Left renal pelvis (tissue), 4 donors: ENCODE measurements around the gene DGKH. TPM values are rescaled to one million over a fixed set of nuclear protein-coding genes. Genes with fewer than 3 reads are reported as not detected.

Experiments used
- DNase-seq, 4 donors: peaks; one replicate each; pipeline ENCODE4 v3.0.0-alpha.2; 2013; ENCODE audit warnings: low read depth in 4 of 4, low spot score in 3 of 4
- polyA plus RNA-seq, 4 donors: library from polyadenylated mRNA; unstranded; fragments of 120-200 nt; gene quantifications; one replicate each; pipeline ENCODE4 v1.2.1, GENCODE V29; 2013; ENCODE audit not compliant: insufficient read length in 4 of 4

DGKH gene
- polyA plus RNA-seq, 4 donors, result 5.9 to 8.3 (median 7.5) TPM

- DNase-seq, result peak in 2 of 4 donors; percentile 77 to 82
These were observed 8.3 kb upstream of the DGKH start for GRCh38 chr13:42039946-42040729.

DNA sequence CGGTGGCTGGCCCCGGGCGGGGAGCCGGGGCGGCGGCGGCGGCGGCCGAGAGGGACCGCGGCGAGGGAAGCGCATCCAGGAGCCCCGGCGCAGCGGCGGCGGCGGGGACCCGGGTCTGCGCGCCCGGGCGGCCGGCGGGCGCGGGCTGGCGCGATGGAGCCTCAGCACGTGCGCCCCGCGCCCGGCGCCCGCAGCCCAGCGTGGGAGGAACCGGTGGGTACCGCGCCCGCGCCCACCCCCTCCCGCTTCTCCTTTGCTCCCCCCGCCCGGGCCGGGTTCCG, 7.8 kb upstream of the DGKH start:
- DNase-seq, result no peak

GRCh38 chr13:42041011-42041683, 7.3 kb upstream of the DGKH start:
- DNase-seq, result no peak

DNA sequence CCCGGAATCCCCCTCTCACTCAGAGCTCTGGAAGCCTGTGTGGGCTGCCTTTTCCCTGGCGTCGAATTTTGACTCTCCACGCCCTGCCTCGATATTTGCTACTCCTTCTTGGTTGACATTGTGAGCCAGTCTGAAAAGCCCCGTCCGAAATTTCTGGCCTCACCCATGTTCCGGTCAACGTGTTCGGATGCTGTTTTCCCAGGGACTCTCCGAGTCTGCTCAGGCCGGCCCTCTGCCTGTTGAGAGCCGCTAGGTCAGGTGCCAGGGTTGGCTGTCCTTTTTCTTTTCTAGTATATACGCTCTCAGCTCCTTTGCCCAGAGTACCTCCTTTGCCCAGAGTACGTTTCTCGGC, 6.8 kb upstream of the DGKH start:
- no peak for DNase-seq

- DNase-seq, result no peak
These were observed 4.8 kb upstream of the DGKH start for GRCh38 chr13:42043676-42044075.

DNA sequence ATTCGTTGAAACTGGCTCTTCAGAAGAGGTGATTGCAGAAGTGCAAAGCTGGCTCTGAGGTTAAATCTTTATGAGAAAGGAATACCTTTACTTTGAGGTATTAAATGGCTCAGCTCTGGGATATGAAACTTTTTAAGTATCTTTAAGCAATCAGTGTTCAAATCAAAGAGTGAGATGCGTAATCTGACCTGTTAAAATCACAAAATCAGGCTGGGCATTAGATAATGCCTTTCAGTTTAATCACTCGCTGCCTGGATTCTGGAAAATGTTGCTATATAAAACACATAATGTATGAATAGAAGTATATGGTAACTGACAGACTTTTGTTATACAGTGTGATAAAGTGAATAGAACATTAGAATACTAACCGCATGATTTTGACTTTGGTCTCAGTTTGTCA, 2.0 kb upstream of the DGKH start:
- no peak for DNase-seq

DNA sequence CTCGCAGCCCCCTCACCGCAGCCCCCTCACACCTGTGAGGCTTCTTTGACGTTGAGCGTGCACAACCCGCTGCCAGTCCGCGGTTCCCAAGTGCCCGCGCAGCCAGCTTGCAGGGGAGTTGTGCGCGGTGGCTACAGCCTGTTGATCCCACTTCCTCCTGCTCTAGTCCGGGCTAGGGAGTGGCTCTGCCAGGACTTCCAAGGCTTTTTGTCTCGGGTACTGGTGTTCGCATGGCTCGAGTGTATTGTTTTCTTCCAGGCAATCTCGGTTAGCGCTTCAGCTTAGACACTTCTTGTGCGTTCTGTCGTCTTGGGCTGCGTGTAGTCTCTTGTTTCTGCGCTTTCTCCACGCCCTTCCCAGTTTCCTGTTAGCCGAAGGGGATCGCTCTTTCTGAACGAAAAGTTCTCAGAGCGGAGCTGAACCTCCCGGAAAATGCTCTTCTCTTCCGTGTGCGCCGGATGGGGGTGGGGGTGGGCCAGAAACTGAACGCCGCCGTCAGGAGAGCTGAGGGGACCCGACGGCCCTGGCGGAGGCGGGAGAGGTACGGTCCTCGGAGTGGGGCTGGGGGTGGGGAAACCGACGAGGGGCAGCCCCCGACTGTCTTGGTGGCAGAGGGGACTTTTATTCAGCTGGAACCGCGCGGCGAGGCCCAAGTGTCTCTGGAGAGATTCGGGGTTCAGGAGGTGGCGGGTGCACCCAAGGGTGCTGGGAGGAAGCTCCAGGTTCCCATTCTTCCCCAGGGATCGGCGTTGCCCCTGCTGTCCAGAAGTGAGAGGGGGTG, 697 bp upstream of the DGKH start:
- DNase-seq, result peak in 1 of 4 donors; percentile 45

GRCh38 chr13:42048684-42049453, 421 bp downstream of the DGKH start:
- DNase-seq, result peak in 1 of 4 donors; percentile 52

DNA sequence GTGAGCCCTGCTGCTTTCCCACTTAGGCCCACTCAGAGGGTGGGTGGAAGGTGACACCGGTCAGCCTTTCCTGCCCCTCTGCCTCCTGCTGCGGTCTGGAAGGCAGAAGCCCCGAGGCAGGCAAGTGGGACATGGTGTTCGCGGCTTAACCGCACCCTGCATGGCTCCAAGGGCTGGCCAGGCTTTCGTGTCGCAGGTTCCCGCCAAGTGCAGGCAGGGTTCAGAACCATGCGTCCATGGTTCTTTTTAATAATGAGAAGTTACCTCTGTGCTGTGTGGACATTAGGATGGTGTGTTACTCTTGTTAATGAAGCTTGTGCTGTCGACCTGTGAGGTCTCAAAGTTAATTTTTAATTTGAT, 986 bp downstream of the DGKH start:
- DNase-seq, result no peak

GRCh38 chr13:42054798-42055499, 6.5 kb downstream of the DGKH start:
- no peak for DNase-seq

DNA sequence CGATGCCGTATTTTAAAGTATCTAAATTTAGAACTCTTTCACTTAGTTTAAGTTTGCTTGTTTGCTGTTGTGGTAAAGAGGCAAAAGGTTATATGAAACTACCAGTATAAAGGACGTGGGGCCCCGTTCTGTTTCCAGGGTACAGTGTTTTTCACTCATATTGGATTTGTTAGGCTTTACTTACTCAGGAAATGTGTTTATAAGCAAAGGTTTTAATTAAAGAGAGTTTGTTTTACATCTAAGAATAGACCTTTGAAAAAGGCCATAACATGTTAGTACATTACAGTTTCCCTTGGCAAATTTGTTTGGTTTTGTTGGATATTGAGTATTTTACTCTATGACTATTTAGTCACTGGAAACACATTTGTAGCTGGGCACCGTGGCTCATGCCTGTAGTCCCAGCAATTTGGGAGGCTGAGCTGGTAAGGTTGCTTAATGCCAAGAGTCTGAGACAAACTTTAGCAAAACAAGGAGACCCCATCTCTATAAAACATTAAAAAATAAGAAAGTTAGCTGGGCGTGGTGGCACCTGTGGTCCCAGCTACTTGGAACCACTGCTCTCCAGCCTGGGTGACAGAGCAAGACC, 7.1 kb downstream of the DGKH start:
- DNase-seq, result no peak

DNA sequence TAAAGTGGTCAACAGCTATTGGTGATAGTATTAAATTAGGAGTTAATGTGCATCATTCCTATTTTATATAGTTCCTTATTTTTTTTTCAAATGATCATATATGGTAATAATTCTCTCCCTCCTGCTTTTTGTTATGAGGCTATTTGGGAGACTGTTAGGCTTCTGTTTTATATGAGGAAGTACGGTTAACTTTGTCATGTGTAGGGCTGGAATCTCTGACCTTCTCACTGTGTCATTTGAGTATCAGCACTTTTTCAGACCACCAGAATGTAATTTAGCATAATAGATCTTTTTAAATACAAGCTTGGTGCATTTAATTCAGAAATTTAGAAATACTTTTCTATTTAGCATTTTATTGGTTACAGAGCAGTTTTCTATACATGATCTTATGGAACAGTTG, 7.7 kb downstream of the DGKH start:
- DNase-seq, result no peak

DNA sequence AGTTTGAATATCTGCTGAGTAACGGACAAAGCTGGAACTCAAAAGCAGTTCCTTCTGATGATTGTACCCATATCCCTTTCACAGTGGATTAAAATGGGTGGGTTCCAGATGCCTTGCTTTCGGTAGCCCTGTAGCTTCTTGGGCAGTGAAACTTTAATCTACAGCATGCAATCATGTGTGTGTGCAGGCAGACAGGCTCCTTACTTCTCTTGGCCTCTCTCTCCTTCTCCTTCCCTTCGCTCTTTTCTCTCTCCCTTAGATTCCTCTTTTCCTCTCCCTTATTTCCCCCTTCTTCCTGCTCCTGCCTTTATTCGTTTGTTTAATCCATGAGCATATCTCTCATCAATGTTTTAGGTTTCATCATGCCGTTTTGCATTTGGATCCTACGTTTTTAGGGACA, 8.1 kb downstream of the DGKH start:
- DNase-seq, result no peak

GRCh38 chr13:42057918-42058530, 9.6 kb downstream of the DGKH start:
- DNase-seq, result no peak

GRCh38 chr13:42061943-42062342, 13.5 kb downstream of the DGKH start:
- DNase-seq, result no peak

DNA sequence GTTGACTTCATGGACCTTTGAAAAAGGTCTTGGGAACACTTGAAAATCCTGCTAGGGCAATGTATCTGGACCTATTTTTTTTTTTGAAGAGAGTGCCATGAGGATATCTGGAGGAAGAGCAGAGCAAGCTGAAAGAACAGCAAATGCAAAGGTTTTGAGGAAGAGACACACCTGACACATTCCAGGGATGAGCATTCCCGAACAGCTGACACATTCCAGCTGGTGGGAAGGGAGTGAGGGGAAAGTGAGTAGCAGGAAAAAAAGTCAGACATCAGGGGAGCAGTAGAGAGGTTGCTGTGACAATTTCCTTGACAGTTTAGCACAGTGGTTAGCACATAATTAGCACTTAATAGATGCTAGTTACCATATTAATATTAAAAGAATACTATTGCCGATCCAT, 14.7 kb downstream of the DGKH start:
- no peak for DNase-seq

DNA sequence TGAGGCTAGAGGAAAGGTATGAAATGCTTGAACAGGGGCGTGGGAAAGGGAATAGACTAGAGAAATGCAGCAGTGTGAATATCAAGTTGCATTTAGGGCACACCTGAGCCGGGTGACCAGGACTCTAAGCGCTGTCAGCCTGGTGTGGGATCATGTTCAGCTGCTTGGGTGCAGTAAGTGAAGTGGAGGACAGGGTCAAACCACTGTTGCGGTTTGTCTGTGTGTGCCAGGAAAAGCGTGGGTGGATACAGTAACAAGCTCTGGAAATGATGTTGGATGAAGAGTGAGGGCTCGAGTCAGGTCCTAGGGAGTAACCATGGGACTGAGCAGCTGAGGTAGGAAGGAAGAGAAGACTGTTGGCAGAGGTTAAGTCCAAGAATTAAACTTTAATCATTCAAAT, 15.8 kb downstream of the DGKH start:
- DNase-seq, result no peak

GRCh38 chr13:42064966-42065365, 16.5 kb downstream of the DGKH start:
- DNase-seq, result no peak

GRCh38 chr13:42065414-42065813, 17.0 kb downstream of the DGKH start:
- DNase-seq, result no peak

GRCh38 chr13:42066542-42066941, 18.1 kb downstream of the DGKH start:
- no peak for DNase-seq
